SK-N-SH (cell line): Measurements from ENCODE around the gene COL28A1. TPM values are rescaled to one million over a fixed set of nuclear protein-coding genes. Genes with fewer than 3 reads are reported as not detected.

Experiments
- CTCF ChIA-PET: fragments of 300-600, 350-600 bp; formaldehyde crosslinking; extraction: SDS; loops from one replicate; lab custom pipeline; 2021; lab: Yijun Ruan, JAX
- POLR2A ChIA-PET: fragments of 350-600 bp; sonication (Branson Sonifier 250); formaldehyde crosslinking; extraction: SDS; loops from one replicate; lab custom pipeline; 2020; ENCODE audit warnings: antibody characterized with exemption, inconsistent platforms; lab: Yijun Ruan, JAX
- DNase-seq: peaks from one replicate; pipeline ENCODE4 v3.0.0; 2012
- H2AFZ ChIP-seq: fragments of 200-600 bp; sonication (generic); 2 replicates; pipeline ENCODE4 v1.8.1; 2016; ENCODE audit warnings: antibody characterized with exemption, mild to moderate bottlenecking, low read depth
- H3F3A ChIP-seq: fragments of 200-600 bp; sonication (generic); replicated peaks from 2 replicates; pipeline ENCODE3; 2016; ENCODE audit warnings: antibody characterized with exemption, mild to moderate bottlenecking; ENCODE audit not compliant: insufficient read depth
- H3K27ac ChIP-seq, 2 experiments: fragments of 200-500 bp in 1 of 2; fragments of 200-600 bp in 1 of 2; sonication (Bioruptor generic) in 1 of 2; sonication (generic), shearing (Covaris generic) in 1 of 2; 2 replicates each; pipeline versions ENCODE4 v1.5.1 to v1.6.1; 2014 to 2016; ENCODE audit warnings: low read depth in 2 of 2, inconsistent platforms in 1 of 2, low read length in 1 of 2, mild to moderate bottlenecking in 1 of 2, mixed read lengths in 1 of 2
- H3K27me3 ChIP-seq: fragments of 200-600 bp; sonication (generic), shearing (Covaris generic); 2 replicates; pipeline ENCODE4 v1.6.1; 2016; ENCODE audit warnings: mixed run types; ENCODE audit not compliant: insufficient read depth
- H3K36me3 ChIP-seq, 2 experiments: fragments of 200-500 bp in 1 of 2; fragments of 200-600 bp in 1 of 2; sonication (Bioruptor generic) in 1 of 2; sonication (generic) in 1 of 2; replicated peaks in 1 of 2; 2 replicates each; pipeline versions ENCODE3 to v1.5.1; 2014 to 2016; ENCODE audit warnings: low read length in 1 of 2, mild to moderate bottlenecking in 1 of 2; ENCODE audit not compliant: insufficient read depth in 2 of 2, control insufficient read depth in 1 of 2
- H3K4me1 ChIP-seq, 2 experiments: fragments of 200-500 bp in 1 of 2; fragments of 200-600 bp in 1 of 2; sonication (Bioruptor generic) in 1 of 2; sonication (generic), shearing (Covaris generic) in 1 of 2; 2 replicates each; pipeline versions ENCODE4 v1.5.1 to v1.6.1; 2014 to 2016; ENCODE audit warnings: low read depth in 1 of 2, low read length in 1 of 2, mixed run types in 1 of 2; ENCODE audit not compliant: insufficient read depth in 2 of 2, control insufficient read depth in 1 of 2
- H3K4me2 ChIP-seq: fragments of 200-600 bp; sonication (generic), shearing (Covaris generic); 2 replicates; pipeline ENCODE4 v1.6.1; 2017; ENCODE audit warnings: mixed run types
- H3K4me3 ChIP-seq, 2 experiments: fragments of 200-500 bp in 1 of 2; fragments of 200-600 bp in 1 of 2; sonication (Bioruptor generic) in 1 of 2; sonication (generic), shearing (Covaris generic) in 1 of 2; 2 replicates each; pipeline versions ENCODE4 v1.5.1 to v1.8.1; 2014 to 2016; ENCODE audit warnings: low read depth in 2 of 2, inconsistent platforms in 1 of 2, low read length in 1 of 2, mild to moderate bottlenecking in 1 of 2, mixed read lengths in 1 of 2, moderate library complexity in 1 of 2
- H3K79me2 ChIP-seq: fragments of 200-600 bp; sonication (generic); 2 replicates; pipeline ENCODE4 v1.8.1; 2017; ENCODE audit warnings: mild to moderate bottlenecking; ENCODE audit not compliant: insufficient read depth
- H3K9ac ChIP-seq: fragments of 200-600 bp; sonication (generic); 2 replicates; pipeline ENCODE4 v1.6.1; 2017; ENCODE audit warnings: mixed run types
- H3K9me2 ChIP-seq: fragments of 200-600 bp; sonication (generic); 2 replicates; pipeline ENCODE4 v1.6.1; 2017; ENCODE audit warnings: mixed run types
- H3K9me3 ChIP-seq: fragments of 200-600 bp; sonication (generic); 2 replicates; pipeline ENCODE4 v1.6.1; 2017; ENCODE audit warnings: mixed run types, mild to moderate bottlenecking, moderate library complexity
- H4K20me1 ChIP-seq: fragments of 200-600 bp; sonication (generic); 2 replicates; pipeline ENCODE4 v1.6.1; 2017; ENCODE audit warnings: mild to moderate bottlenecking, mixed run types; ENCODE audit not compliant: insufficient read depth
- CHD2 ChIP-seq: fragments of 150-350 bp; IDR thresholded peaks from 2 replicates; pipeline ENCODE4 v1.6.1; 2018; ENCODE audit warnings: low read length; ENCODE audit not compliant: partially characterized antibody
- ELF1 ChIP-seq: IDR thresholded peaks from 2 replicates; pipeline ENCODE4 v1.4.0; 2012
- FOXM1 ChIP-seq: IDR thresholded peaks from 2 replicates; pipeline ENCODE4 v1.4.0; 2012; ENCODE audit warnings: low read depth, mild to moderate bottlenecking
- GATA2 ChIP-seq: sonication (generic); formaldehyde crosslinking; IDR thresholded peaks from 2 replicates; pipeline ENCODE4 v1.5.0; 2020; ENCODE audit warnings: mild to moderate bottlenecking, missing genetic modification reagents
- JUND ChIP-seq: IDR thresholded peaks from 2 replicates; pipeline ENCODE4 v1.4.0; 2012
- MXI1 ChIP-seq: IDR thresholded peaks from 2 replicates; pipeline ENCODE4 v1.6.1; 2012; ENCODE audit warnings: mild to moderate bottlenecking, low read depth, low read length, improper control_type of control experiment
- POLR2AphosphoS5 ChIP-seq: IDR thresholded peaks from 2 replicates; pipeline ENCODE4 v1.6.1; 2012; ENCODE audit warnings: low read depth, low read length
- RFX5 ChIP-seq: IDR thresholded peaks from 2 replicates; pipeline ENCODE4 v1.6.1; 2012; ENCODE audit warnings: mild to moderate bottlenecking, improper control_type of control experiment, low read length
- RXRA ChIP-seq: IDR thresholded peaks from 2 replicates; pipeline ENCODE4 v1.4.0; 2012; ENCODE audit warnings: low read depth, mild to moderate bottlenecking, borderline replicate concordance
- SIN3A ChIP-seq: IDR thresholded peaks from 2 replicates; pipeline ENCODE4 v1.6.1; 2012; ENCODE audit warnings: low read depth, mild to moderate bottlenecking, low read length, moderate library complexity, borderline replicate concordance
- TAF1 ChIP-seq: IDR thresholded peaks from 2 replicates; pipeline ENCODE4 v1.6.1; 2012; ENCODE audit warnings: low read depth, mild to moderate bottlenecking, low read length, moderate library complexity, borderline replicate concordance
- TEAD4 ChIP-seq: IDR thresholded peaks from 2 replicates; pipeline ENCODE4 v1.4.0; 2012; ENCODE audit warnings: mild to moderate bottlenecking, borderline replicate concordance; ENCODE audit not compliant: insufficient read depth
- WGBS: methylation state at CpG from one replicate; pipeline ENCODE4 v1.1.6; 2017; ENCODE audit warnings: low lambda C conversion rate; 5-methylcytosine and 5-hydroxymethylcytosine counted together
- polyA plus RNA-seq, 3 experiments: library from polyadenylated mRNA; depleted of rRNA; stranded (reverse); fragments of >200 nt; gene quantifications; 2 replicates each; pipeline ENCODE4 v1.2.3, GENCODE V29; 2012
- TF ChIP-seq, protein P1 (sequence below): IDR thresholded peaks from 2 replicates; pipeline ENCODE4 v1.4.0; 2012; ENCODE audit warnings: low read depth, borderline replicate concordance
- TF ChIP-seq, protein P2 (sequence below): IDR thresholded peaks from 2 replicates; pipeline ENCODE4; 2012
- TF ChIP-seq, protein P3 (sequence below): fragments of 200-600 bp; sonication (generic); IDR thresholded peaks from 2 replicates; pipeline ENCODE4 v1.6.1; 2017; ENCODE audit warnings: antibody characterized with exemption, mild to moderate bottlenecking, moderate library complexity
- TF ChIP-seq, protein P4 (sequence below): IDR thresholded peaks from 2 replicates; pipeline ENCODE4 v1.4.0; 2012; ENCODE audit warnings: low read depth, borderline replicate concordance
- TF ChIP-seq, protein P5 (sequence below): IDR thresholded peaks from 2 replicates; pipeline ENCODE4 v1.6.1; 2012; ENCODE audit warnings: mild to moderate bottlenecking, low read depth, low read length, moderate library complexity
- TF ChIP-seq, protein P6 (sequence below): IDR thresholded peaks from 2 replicates; pipeline ENCODE4 v1.4.0; 2012; ENCODE audit warnings: low read depth

Gene COL28A1
- polyA plus RNA-seq, 1 of the 3 experiments (the other 2 are of a cell fraction), result not detected

DNA sequence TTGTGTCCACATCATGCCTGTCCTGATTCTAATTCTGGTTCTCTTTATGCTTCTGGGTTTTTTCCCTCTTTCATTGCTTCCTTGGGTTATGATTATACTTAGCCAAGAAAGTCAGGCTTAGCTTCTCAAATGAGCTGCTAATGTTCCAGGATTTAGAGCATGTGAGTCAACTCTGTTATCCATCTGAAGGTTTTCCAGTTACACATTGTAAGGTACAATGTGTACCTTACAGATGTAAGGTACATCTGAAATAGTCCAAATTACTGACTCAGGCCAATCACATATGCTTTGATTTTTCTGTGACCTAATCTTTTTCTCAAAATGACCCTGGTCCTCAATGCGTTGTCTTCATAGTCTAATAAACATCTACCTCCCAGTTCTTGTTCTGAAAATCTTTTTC is 17.7 kb upstream of the COL28A1 start:
- H3K27me3 ChIP-seq, result no peaks in the 10 kb centered on the region
- H3K4me1 ChIP-seq, result peaks cover 7 to 15% of the 10 kb centered on the region in 2 experiments; a peak in 2 of 4 replicates
- H3K9me2 ChIP-seq, result no peaks in the 10 kb centered on the region
- H3K4me3 ChIP-seq, result no peak overlapping the region
- ChIA-PET POLR2A (no interaction called here), CTCF (interaction anchor here (0.7 to 1.3 kb wide), 4 partner anchors 11 to 450 kb away, joined by 3 to 5 read pairs (median 3); no protein-coding TSS in a partner anchor)
- H3K9ac ChIP-seq, result no peak overlapping the region
- peaks cover under 1% of the 10 kb centered on the region; the same call in 1 of the 2 replicates for H3K9me3 ChIP-seq
- H4K20me1 ChIP-seq, result no peaks in the 10 kb centered on the region
- TF ChIP-seq POLR2AphosphoS5, result no peak
- no peak for TF ChIP-seq TEAD4
- TF ChIP-seq, protein P1, sequence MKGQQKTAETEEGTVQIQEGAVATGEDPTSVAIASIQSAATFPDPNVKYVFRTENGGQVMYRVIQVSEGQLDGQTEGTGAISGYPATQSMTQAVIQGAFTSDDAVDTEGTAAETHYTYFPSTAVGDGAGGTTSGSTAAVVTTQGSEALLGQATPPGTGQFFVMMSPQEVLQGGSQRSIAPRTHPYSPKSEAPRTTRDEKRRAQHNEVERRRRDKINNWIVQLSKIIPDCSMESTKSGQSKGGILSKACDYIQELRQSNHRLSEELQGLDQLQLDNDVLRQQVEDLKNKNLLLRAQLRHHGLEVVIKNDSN, result no peak
- no peak for TF ChIP-seq TAF1
- TF ChIP-seq, protein P2, sequence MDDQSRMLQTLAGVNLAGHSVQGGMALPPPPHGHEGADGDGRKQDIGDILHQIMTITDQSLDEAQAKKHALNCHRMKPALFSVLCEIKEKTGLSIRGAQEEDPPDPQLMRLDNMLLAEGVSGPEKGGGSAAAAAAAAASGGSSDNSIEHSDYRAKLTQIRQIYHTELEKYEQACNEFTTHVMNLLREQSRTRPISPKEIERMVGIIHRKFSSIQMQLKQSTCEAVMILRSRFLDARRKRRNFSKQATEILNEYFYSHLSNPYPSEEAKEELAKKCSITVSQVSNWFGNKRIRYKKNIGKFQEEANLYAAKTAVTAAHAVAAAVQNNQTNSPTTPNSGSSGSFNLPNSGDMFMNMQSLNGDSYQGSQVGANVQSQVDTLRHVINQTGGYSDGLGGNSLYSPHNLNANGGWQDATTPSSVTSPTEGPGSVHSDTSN, result no peak
- TF ChIP-seq GATA2 (CRISPR knock-in tag), result no peak
- TF ChIP-seq FOXM1, result no peak
- TF ChIP-seq JUND, result no peak
- TF ChIP-seq, protein P3, sequence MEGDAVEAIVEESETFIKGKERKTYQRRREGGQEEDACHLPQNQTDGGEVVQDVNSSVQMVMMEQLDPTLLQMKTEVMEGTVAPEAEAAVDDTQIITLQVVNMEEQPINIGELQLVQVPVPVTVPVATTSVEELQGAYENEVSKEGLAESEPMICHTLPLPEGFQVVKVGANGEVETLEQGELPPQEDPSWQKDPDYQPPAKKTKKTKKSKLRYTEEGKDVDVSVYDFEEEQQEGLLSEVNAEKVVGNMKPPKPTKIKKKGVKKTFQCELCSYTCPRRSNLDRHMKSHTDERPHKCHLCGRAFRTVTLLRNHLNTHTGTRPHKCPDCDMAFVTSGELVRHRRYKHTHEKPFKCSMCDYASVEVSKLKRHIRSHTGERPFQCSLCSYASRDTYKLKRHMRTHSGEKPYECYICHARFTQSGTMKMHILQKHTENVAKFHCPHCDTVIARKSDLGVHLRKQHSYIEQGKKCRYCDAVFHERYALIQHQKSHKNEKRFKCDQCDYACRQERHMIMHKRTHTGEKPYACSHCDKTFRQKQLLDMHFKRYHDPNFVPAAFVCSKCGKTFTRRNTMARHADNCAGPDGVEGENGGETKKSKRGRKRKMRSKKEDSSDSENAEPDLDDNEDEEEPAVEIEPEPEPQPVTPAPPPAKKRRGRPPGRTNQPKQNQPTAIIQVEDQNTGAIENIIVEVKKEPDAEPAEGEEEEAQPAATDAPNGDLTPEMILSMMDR, result no peak
- TF ChIP-seq ELF1, result no peak
- TF ChIP-seq CHD2, result no peak
- TF ChIP-seq, all 33 proteins: peak for 0
- Histone ChIP-seq H3F3A (no peaks in the 10 kb centered on the region), H2AFZ (no peak overlapping the region), H3K27ac (no peak overlapping the region), H3K79me2 (no peaks in the 10 kb centered on the region), H3K4me2 (no peak overlapping the region), H3K36me3 (no peaks in the 10 kb centered on the region)
- no peak for DNase-seq
- WGBS, result 98% methylated on average over 1 of the region's 1 CpG

DNA sequence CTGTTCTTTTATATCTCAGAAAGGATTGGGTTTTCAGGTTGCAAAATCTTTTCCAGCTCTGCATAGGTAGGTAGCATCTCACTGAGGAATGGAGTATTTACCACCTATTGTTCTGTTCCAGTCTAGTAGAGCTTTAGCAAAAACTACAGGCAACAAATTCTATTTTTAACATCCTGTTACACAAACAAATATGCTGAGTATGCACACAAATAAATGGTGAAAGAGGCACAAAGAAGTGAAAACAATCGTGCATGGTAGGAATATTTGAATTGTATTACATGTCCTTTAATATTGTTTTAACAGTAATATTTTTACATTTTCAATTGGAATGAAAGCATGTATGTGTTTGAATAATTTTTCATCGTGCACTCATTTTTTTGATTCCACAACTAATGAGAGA is 16.5 kb upstream of the COL28A1 start:
- CTCF ChIA-PET, result interaction anchor here (0.9 kb wide), 1 partner anchor 10 kb away, joined by 5 read pairs; no protein-coding TSS in a partner anchor
- TF ChIP-seq MXI1, result no peak
- no peak for TF ChIP-seq RFX5
- no peak for TF ChIP-seq RXRA
- no peak for TF ChIP-seq SIN3A
- TF ChIP-seq, protein P4, sequence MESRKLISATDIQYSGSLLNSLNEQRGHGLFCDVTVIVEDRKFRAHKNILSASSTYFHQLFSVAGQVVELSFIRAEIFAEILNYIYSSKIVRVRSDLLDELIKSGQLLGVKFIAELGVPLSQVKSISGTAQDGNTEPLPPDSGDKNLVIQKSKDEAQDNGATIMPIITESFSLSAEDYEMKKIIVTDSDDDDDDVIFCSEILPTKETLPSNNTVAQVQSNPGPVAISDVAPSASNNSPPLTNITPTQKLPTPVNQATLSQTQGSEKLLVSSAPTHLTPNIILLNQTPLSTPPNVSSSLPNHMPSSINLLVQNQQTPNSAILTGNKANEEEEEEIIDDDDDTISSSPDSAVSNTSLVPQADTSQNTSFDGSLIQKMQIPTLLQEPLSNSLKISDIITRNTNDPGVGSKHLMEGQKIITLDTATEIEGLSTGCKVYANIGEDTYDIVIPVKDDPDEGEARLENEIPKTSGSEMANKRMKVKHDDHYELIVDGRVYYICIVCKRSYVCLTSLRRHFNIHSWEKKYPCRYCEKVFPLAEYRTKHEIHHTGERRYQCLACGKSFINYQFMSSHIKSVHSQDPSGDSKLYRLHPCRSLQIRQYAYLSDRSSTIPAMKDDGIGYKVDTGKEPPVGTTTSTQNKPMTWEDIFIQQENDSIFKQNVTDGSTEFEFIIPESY, result no peak
- TF ChIP-seq, protein P5, sequence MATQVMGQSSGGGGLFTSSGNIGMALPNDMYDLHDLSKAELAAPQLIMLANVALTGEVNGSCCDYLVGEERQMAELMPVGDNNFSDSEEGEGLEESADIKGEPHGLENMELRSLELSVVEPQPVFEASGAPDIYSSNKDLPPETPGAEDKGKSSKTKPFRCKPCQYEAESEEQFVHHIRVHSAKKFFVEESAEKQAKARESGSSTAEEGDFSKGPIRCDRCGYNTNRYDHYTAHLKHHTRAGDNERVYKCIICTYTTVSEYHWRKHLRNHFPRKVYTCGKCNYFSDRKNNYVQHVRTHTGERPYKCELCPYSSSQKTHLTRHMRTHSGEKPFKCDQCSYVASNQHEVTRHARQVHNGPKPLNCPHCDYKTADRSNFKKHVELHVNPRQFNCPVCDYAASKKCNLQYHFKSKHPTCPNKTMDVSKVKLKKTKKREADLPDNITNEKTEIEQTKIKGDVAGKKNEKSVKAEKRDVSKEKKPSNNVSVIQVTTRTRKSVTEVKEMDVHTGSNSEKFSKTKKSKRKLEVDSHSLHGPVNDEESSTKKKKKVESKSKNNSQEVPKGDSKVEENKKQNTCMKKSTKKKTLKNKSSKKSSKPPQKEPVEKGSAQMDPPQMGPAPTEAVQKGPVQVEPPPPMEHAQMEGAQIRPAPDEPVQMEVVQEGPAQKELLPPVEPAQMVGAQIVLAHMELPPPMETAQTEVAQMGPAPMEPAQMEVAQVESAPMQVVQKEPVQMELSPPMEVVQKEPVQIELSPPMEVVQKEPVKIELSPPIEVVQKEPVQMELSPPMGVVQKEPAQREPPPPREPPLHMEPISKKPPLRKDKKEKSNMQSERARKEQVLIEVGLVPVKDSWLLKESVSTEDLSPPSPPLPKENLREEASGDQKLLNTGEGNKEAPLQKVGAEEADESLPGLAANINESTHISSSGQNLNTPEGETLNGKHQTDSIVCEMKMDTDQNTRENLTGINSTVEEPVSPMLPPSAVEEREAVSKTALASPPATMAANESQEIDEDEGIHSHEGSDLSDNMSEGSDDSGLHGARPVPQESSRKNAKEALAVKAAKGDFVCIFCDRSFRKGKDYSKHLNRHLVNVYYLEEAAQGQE, result no peak
- TF ChIP-seq, protein P6, sequence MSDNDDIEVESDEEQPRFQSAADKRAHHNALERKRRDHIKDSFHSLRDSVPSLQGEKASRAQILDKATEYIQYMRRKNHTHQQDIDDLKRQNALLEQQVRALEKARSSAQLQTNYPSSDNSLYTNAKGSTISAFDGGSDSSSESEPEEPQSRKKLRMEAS, result no peak
- TF ChIP-seq POLR2AphosphoS5, result no peak

More for the DNA sequence above, 16.5 kb upstream of the COL28A1 start:
- Histone ChIP-seq H3K4me1 (peaks cover 7 to 15% of the 10 kb centered on the region in 2 experiments; a peak in 2 of 4 replicates), H3K36me3 (no peaks in the 10 kb centered on the region), H2AFZ (no peak overlapping the region), H3K9me2 (no peaks in the 10 kb centered on the region), H3K79me2 (no peaks in the 10 kb centered on the region), H3K4me2 (no peak overlapping the region), H3K4me3 (no peak overlapping the region), H3F3A (no peaks in the 10 kb centered on the region), H3K9ac (no peak overlapping the region), H4K20me1 (no peaks in the 10 kb centered on the region), H3K27ac (no peak overlapping the region), H3K27me3 (no peaks in the 10 kb centered on the region), H3K9me3 (no peaks in the 10 kb centered on the region)
- POLR2A ChIA-PET, result no interaction called here
- 68% methylated on average over 2 of the region's 2 CpGs for WGBS
- no peak for DNase-seq
